ENCODE results near the gene VSIR. TPM values are rescaled to one million over a fixed set of nuclear protein-coding genes. Genes with fewer than 3 reads are reported as not detected.

The VSIR gene
- total RNA-seq, 4 donors from 2014 or later: 54.1 to 120 (median 84.7) TPM

GRCh38 chr10:71757399-71757922 is 15.9 kb downstream of the VSIR start:
- TF ChIP-seq CTCF (IDR thresholded peaks at IDR 0.05; ENCODE audit: low read depth): no peak

DNA sequence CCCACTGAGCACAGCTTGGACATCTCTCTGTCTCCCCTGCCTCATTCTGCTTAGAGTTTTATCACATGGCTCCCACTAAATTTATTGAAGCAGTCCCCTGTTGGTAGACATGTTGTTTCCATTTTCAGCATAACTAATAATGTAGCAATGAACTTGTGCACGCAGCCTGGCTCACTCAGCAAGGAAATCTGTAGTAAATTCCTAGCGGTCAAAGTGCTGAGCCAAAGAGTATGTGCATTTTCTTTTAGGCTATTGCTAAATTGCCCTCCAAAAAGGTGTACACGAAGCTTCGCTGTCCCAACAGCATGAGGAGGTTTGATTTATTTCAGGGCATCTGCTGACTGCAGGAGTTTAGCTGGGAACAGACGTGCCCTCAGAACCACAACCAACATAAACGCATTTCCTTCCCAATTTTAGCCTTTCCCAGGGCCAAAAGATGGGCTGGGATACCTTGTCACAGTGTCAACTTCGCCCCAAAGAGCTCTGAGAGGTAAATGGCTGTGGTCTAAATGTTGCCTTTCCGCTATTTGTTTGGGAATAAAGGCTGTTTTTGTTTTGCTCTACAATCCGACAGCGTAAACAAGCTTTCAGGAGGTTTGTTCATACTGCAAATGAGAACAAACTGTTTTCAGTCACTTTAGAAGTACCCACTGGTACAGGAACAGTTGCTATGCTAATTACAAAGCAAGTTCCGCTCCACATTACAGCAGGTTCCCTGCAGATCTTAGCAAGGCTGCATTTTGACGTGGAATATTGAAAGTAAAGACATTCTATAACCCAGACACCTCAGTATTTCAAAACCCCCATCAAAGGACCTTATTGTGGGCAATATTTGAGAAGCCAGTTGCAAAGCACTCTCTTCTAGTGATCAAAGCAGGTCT is 16.8 kb downstream of the VSIR start:
- TF ChIP-seq CTCF (IDR thresholded peaks at IDR 0.05; ENCODE audit: low read depth): no peak

DNA sequence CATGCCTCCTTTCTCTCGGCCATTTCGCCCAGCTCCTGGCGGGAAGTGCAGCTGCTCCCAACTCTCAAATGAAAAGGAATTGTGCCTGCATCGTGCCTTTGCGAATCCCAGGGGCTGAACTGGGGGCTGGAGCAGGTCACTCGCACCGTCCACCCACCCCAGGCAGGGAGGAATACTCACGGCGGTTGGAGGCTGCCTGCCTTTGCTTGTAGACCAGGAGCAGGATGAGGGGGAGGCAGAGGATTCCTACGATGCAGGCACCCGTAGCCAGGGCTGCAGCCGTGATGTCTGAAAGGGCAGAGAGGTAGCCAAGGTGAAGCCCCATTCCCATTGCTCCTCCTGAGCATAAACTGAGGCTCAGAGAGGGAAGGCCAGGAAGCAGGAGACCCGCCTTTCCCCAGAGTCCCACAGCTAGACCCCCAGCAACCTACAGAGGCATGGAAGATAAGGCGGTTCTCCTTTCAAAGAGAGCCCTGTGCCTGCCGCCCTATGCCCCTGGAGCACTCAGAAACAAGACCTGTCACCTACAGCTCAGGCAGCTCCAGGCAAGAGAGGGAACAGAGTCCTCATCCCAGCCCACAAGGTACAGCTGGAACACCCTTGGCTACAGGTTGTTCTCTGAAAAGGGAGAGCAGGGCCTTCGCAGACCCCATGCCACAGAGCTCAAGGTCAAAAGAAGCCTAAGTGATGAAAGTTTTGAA is 18.0 kb downstream of the VSIR start:
- TF ChIP-seq CTCF (IDR thresholded peaks at IDR 0.05; ENCODE audit: low read depth): no peak

GRCh38 chr10:71754562-71754961 is 18.8 kb downstream of the VSIR start:
- no peak for TF ChIP-seq CTCF (IDR thresholded peaks at IDR 0.05; ENCODE audit: low read depth)

DNA sequence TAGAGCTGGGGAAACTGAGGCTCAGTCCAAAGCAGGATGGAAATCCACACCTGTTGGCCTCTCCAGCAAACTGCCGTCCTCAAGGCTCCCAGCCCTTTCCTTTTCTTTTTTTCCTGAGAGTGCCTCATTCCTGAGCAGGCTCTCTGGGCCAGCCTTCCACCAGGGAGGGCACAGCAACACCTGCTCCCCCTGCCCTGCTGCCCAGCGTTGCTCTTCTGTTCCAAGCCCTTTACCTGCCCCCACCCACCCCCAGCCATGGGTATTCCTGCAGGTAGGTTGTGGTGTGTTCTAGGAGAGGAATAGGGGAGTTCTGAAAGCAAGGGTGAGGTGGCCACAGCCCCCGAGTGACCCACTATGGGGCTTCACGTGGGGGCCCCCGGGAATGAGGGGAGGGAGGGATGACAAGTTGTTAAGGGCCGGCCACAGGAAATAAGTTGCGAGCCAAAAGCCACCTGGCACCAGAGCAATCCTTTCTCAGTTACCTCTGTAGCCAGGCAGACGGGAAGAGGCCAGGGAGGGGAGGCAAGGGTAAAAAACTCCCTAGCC is 19.3 kb downstream of the VSIR start:
- no peak for TF ChIP-seq CTCF (IDR thresholded peaks at IDR 0.05; ENCODE audit: low read depth)

- no peak for TF ChIP-seq CTCF (IDR thresholded peaks at IDR 0.05; ENCODE audit: low read depth)
Measured at GRCh38 chr10:71753091-71753959, 20.0 kb downstream of the VSIR start.

Data from subcutaneous adipose tissue (tissue), 4 donors.